GM06990 (cell line): ENCODE data around the gene PYCARD.

ENCODE experiments used
- DNase-seq: peaks from one replicate; pipeline ENCODE4 v3.0.0-alpha.2; 2011; ENCODE audit not compliant: insufficient read length; ENCODE audit errors: extremely low read depth
- H3K27me3 ChIP-seq: replicated peaks from 2 replicates; pipeline ENCODE4 v1.6.0; 2011; ENCODE audit warnings: low read length; ENCODE audit not compliant: control insufficient read depth, insufficient read depth
- H3K36me3 ChIP-seq: 2 replicates; pipeline ENCODE4 v1.5.1; 2011; ENCODE audit warnings: low read length; ENCODE audit not compliant: control insufficient read depth, insufficient read depth
- H3K4me3 ChIP-seq: replicated peaks from 2 replicates; pipeline ENCODE4 v1.5.1; 2011; ENCODE audit warnings: low read depth, mild to moderate bottlenecking, control low read depth, low read length
- TF ChIP-seq, protein P1 (sequence below): IDR thresholded peaks from 2 replicates; pipeline ENCODE4 v1.5.1; 2011; ENCODE audit warnings: low read length, control low read depth, mild to moderate bottlenecking, inconsistent platforms; ENCODE audit not compliant: insufficient read depth, poor library complexity, severe bottlenecking

The PYCARD gene

DNA sequence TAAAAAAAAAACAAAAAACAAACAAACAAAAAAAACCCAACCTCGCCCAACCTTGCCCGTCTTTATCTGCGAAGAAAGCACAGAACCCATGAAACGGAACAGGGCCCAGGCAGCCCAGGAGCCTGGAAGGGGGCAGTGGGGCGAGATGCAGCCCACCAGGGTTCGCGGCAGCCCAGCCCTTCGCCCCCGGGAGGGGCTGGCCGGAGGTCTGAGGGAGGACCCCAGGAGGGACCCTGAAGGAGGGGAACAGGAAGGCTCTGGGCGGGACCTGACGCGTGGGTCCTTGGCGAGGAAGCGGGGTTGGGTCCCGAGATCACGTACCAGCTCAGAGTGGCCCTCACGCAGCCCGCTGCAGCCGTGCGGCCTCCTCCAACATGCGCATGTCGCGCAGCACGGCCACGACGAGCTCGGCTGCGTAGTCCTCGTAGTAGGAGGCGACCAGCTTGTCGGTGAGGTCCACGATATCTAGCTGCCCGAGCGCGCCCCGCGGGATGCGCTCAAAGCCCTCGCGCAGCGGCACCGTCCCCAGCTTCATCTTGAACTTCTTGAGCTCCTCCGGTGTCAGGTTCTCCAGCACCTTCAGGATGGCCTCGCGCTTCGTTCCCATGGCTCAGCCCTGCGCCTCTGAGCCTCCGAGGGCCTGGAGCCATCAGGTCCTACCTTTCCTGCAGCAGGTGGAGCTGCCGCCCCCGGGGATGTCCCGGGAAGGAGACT, 14.0 kb upstream of the PYCARD start, which contains the start of gene PYDC1:
PYDC1 (minus strand) TSS at position 714 of the 714 bp plus-strand sequence; CDS start at position 607, 107 bp downstream.
- TF ChIP-seq, protein P1, sequence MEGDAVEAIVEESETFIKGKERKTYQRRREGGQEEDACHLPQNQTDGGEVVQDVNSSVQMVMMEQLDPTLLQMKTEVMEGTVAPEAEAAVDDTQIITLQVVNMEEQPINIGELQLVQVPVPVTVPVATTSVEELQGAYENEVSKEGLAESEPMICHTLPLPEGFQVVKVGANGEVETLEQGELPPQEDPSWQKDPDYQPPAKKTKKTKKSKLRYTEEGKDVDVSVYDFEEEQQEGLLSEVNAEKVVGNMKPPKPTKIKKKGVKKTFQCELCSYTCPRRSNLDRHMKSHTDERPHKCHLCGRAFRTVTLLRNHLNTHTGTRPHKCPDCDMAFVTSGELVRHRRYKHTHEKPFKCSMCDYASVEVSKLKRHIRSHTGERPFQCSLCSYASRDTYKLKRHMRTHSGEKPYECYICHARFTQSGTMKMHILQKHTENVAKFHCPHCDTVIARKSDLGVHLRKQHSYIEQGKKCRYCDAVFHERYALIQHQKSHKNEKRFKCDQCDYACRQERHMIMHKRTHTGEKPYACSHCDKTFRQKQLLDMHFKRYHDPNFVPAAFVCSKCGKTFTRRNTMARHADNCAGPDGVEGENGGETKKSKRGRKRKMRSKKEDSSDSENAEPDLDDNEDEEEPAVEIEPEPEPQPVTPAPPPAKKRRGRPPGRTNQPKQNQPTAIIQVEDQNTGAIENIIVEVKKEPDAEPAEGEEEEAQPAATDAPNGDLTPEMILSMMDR = no peak
- peaks cover 3% of the 10 kb centered on the region for H3K27me3 ChIP-seq
- no peak for DNase-seq

DNA sequence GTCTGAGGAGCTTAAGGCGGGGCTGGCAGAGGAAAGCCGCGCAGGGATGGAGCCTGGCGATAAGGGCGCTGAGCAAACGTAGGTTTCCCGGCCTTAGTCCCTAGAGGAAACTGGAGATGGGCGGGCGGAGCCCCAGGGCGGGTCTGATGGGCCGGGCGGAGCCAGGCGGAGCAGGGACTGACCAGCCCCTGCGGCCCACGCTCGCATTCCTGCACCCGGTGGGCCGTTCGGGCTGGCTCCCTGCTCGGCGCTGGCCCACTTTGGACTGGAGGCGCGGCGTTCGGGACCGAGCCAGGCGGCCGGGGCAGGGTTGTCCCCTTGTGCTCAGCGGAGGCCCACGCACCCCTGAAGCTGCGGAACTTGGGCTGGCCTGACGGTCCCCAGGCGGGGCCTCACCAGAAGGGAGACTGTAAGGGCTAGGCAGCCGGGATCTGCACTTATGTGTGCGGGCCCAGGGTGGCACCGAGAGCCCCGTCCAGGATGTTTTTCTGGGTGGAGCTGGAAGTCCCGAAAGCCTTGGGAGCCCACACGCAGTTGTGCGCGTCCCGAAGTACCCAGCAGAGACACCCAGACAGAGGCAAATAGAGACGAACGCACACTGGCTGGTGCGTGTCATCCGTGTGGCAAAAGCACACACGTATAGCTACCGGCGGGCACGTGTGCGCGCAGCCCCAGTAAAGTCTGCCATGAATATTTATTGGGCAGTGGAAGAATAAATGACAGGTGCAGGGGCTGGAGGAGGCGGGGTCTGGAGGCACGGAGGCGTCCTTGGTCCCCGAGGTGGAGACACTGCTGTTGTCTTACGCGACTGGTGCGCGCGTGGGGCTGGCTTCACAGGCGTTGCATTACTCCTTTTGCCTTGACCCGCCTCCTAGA, 13.0 kb upstream of the PYCARD start:
- TF ChIP-seq, protein P1 = no peak
- Histone ChIP-seq H3K36me3 (no peaks in the 10 kb centered on the region), H3K27me3 (peaks cover 3% of the 10 kb centered on the region), H3K4me3 (peak overlapping the region; percentile 31)
- DNase-seq = no peak

More for the DNA sequence above, 14.0 kb upstream of the PYCARD start, which contains the start of gene PYDC1:
- no peaks in the 10 kb centered on the region for H3K36me3 ChIP-seq
- no peak within 1 kb of the TSS for H3K4me3 ChIP-seq

DNA sequence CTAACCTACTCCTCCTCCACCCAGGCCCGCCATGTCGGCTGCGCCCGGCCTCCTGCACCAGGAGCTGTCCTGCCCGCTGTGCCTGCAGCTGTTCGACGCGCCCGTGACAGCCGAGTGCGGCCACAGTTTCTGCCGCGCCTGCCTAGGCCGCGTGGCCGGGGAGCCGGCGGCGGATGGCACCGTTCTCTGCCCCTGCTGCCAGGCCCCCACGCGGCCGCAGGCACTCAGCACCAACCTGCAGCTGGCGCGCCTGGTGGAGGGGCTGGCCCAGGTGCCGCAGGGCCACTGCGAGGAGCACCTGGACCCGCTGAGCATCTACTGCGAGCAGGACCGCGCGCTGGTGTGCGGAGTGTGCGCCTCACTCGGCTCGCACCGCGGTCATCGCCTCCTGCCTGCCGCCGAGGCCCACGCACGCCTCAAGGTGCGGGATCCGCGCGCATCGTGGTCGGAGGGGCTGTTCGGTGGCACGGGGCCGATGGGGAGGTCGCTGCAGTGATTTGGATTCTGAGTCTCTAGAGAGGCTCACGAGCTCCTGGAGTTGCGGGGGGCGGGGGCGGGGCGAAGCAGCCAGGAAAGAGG, 12.2 kb upstream of the PYCARD start:
- DNase-seq = no peak
- H3K36me3 ChIP-seq = no peaks in the 10 kb centered on the region
- H3K27me3 ChIP-seq = peaks cover 3% of the 10 kb centered on the region
- TF ChIP-seq, protein P1 = no peak
- no peak overlapping the region for H3K4me3 ChIP-seq

DNA sequence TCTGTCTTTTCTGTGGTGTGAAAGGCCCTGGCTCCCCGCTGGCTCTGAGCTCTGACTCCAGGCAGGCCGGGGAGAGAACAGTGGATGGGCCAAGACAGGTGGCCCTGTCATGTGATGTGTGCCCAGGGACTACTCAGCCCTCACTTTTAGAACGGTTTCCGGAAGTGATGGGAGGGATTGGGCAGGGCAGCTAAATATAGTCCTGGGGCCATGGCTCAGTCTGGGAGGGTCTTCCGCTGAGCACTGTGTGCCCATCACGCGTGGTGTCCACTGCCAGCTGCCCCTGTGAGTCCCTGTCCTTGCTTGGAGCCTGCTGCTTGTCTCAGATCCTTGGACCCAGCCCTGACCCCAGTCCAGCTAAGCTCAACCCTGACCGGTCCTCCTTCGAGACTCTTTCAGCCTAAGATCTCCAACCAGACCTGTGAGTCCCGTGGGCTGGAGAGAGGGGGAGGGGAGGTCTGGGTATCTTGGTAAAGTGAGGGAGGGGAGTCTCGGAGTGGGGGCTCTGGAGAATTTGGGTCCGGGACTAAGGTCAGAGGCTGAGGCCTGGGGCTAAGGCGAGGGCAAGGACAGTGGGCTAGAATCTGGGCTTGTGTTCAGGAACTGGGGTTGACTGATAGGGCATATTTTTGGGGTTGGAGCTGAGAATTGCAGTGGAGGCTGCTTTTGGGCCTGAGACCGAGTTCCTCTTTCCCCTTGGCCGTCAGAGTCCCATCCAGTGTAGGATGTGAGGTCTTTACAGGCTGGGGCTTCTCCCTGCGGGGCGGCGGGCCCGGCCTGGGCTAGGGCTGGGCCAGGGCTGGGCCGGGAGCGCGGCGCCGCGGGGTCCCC, 11.5 kb upstream of the PYCARD start, which contains the start of gene TRIM72:
TRIM72 (plus strand) TSS at position 243 of the 831 bp plus-strand sequence. CDS start 620 bp downstream, outside the sequence.
- H3K4me3 ChIP-seq = no peak within 1 kb of the TSS
- TF ChIP-seq, protein P1 = no peak
- peaks cover 3% of the 10 kb centered on the region for H3K27me3 ChIP-seq
- DNase-seq = no peak
- no peaks in the 10 kb centered on the region for H3K36me3 ChIP-seq

DNA sequence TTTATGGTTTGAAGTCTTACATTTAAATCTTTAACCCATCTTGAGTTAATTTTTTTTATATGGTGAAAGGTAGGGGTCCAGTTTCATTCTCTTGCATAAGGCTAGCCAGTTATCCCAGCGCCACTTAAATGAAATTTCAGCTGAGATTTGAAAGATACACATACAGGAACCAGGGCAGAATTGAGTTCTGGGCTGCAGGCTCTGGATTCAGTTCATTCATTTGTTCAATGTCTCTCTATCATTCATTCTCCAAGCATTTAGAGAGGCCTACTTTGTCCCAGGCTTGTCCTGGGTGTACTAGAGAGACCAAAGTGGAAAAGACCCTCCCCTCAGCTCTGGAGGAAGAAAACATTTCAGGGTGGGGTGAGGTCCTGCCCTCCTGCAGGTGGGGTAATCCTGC, 10.8 kb upstream of the PYCARD start:
- DNase-seq = no peak
- Histone ChIP-seq H3K27me3 (peaks cover 3% of the 10 kb centered on the region), H3K4me3 (no peak overlapping the region), H3K36me3 (no peaks in the 10 kb centered on the region)
- TF ChIP-seq, protein P1 = no peak
